Breast epithelium (tissue), 4 donors: Measurements from ENCODE around the gene SLC35E2B. TPM values are rescaled to one million over a fixed set of nuclear protein-coding genes. Genes with fewer than 3 reads are reported as not detected.

ENCODE experiments used
- DNase-seq, 2 donors: peaks; one replicate each; pipeline ENCODE4 v3.0.0-alpha.2; 2019; ENCODE audit warnings: low spot score in 2 of 2
- H3K27ac ChIP-seq, 2 donors: fragments of 200-600 bp; sonication (generic) in 1 of 2; one replicate each; pipeline ENCODE4 v1.5.1; 2016 to 2019; ENCODE audit warnings: mild to moderate bottlenecking in 1 of 2
- H3K27me3 ChIP-seq, 2 donors: fragments of 200-600 bp; sonication (generic) in 1 of 2; one replicate each; pipeline versions ENCODE4 v1.5.1 to v1.6.0; 2017 to 2019; ENCODE audit warnings: control low read depth in 1 of 2, mild to moderate bottlenecking in 1 of 2
- H3K36me3 ChIP-seq: fragments of 200-600 bp; one replicate; pipeline ENCODE4 v1.5.1; 2019
- H3K4me1 ChIP-seq, 2 donors: fragments of 200-600 bp; sonication (generic); one replicate each; pipeline ENCODE4 v1.5.1; 2016 to 2019; ENCODE audit warnings: control low read depth in 1 of 2
- H3K4me3 ChIP-seq, 3 donors: fragments of 200-600 bp; sonication (generic); 1 replicate in 2 of 3; 2 replicates in 1 of 3; pipeline ENCODE4 v1.5.1; 2016 to 2019; ENCODE audit warnings: mild to moderate bottlenecking in 3 of 3, moderate library complexity in 2 of 3
- H3K9me3 ChIP-seq, 2 donors: fragments of 200-600 bp; sonication (generic) in 1 of 2; one replicate each; pipeline ENCODE4 v1.5.1; 2016 to 2019; ENCODE audit warnings: control low read depth in 1 of 2
- CTCF ChIP-seq, 3 donors: fragments of 450-650 bp; IDR thresholded peaks; one replicate each; pipeline ENCODE4 v1.5.1; 2016 to 2017; ENCODE audit warnings: antibody characterized with exemption in 3 of 3, mild to moderate bottlenecking in 3 of 3, moderate library complexity in 3 of 3
- POLR2A ChIP-seq: fragments of 450-650 bp; IDR thresholded peaks from one replicate; pipeline ENCODE4 v1.6.1; 2016; ENCODE audit warnings: antibody characterized with exemption, mild to moderate bottlenecking, moderate library complexity
- POLR2AphosphoS5 ChIP-seq, 3 donors: sonication (generic); formaldehyde crosslinking; IDR thresholded peaks; one replicate each; pipeline ENCODE4 v1.6.1; 2017; ENCODE audit warnings: antibody characterized with exemption in 3 of 3
- intact Hi-C: fragments of 100-400 bp; cut with DNase I; formaldehyde crosslinking; loops from one replicate; pipeline ENCODE4 v1.15.1; 2023; ENCODE audit warnings: low total_unique reads
- total RNA-seq, 3 donors: library from RNA; depleted of rRNA; stranded (reverse); fragments of >200 nt; gene quantifications; one replicate each; pipeline ENCODE4 v1.1.0, GENCODE V29; 2016

SLC35E2B gene
- total RNA-seq, 3 donors from 2014 or later, result 37.3 to 96.4 (median 45.6) TPM

DNA sequence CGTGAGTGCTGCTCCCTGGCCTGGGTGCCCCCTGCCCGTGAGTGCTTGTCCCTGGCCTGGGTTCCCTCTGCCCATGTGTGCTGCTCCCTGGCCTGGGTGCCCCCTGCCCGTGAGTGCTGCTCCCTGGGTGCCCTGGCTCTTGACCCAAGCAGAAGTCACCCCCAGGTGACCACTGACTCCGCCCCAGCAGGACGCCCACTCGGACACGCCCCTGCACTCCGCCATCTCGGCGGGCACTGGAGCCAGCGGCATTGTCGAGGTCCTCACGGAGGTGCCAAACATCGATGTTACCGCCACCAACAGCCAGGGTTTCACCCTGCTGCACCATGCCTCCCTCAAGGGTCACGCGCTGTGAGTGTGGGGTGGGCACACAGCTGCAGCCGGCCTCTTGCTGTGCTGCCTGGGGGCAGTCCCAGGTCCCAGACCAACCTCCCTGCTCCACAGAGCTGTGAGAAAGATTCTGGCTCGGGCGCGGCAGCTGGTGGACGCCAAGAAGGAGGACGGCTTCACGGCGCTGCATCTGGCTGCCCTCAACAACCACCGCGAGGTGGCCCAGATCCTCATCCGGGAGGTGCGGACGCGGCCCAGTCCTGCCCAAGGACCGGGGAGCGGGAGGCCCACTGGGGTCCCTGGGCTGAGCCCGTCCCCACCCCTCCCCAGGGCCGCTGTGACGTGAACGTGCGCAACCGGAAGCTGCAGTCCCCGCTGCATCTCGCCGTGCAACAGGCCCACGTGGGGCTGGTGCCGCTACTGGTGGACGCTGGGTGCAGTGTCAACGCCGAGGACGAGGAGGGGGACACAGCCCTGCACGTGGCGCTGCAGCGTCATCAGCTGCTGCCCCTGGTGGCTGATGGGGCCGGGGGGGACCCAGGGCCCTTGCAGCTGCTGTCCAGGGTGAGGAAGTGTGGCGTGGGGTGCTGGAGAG, 64.5 kb downstream of the SLC35E2B start:
- peaks cover 7 to 20% of the 10 kb centered on the region in 2 donors for H3K27me3 ChIP-seq
- DNase-seq, result no peak
- H3K27ac ChIP-seq, result no peak overlapping the region
- TF ChIP-seq POLR2AphosphoS5 (IDR thresholded peaks at IDR 0.05) (no peak), POLR2A (no peak), CTCF (IDR thresholded peaks at IDR 0.05) (no peak)
- H3K4me1 ChIP-seq, result peaks cover 0 to 5% of the 10 kb centered on the region in 2 donors
- intact Hi-C loops, result loop anchor here (5.0 kb wide), 1 partner anchor 1784 kb away; no protein-coding TSS in a partner anchor
- H3K4me3 ChIP-seq, result no peak overlapping the region
- H3K9me3 ChIP-seq, result no peaks in the 10 kb centered on the region
- no peaks in the 10 kb centered on the region for H3K36me3 ChIP-seq

DNA sequence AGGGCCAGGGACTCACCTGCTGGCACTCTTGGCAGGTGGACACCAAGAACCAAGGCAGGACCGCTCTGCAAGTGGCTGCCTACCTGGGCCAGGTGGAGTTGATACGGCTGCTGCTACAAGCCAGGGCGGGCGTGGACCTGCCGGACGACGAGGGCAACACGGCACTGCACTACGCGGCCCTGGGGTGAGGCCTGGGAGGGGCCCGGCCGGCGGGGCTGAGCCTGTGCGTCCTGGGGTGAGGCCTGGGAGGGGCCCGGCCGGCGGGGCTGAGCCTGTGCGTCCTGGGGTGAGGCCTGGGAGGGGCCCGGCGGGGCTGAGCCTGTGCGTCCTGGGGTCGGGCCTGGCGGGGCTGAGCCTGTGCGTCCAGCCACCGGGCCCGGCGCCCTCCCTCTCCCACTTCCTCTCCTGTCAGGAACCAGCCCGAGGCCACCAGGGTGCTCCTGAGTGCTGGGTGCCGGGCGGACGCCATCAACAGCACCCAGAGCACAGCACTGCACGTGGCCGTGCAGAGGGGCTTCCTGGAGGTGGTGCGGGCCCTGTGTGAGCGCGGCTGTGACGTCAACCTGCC, 65.2 kb downstream of the SLC35E2B start:
- intact Hi-C loops, result loop anchor here (5.0 kb wide), 1 partner anchor 1785 kb away; no protein-coding TSS in a partner anchor
- H3K4me3 ChIP-seq, result no peak overlapping the region
- no peak for DNase-seq
- no peak overlapping the region for H3K27ac ChIP-seq
- no peaks in the 10 kb centered on the region for H3K9me3 ChIP-seq
- peaks cover 0 to 5% of the 10 kb centered on the region in 2 donors for H3K4me1 ChIP-seq
- peaks cover 7 to 20% of the 10 kb centered on the region in 2 donors for H3K27me3 ChIP-seq
- no peaks in the 10 kb centered on the region for H3K36me3 ChIP-seq
- no peak for TF ChIP-seq POLR2A
- TF ChIP-seq POLR2AphosphoS5 (IDR thresholded peaks at IDR 0.05), result no peak
- TF ChIP-seq CTCF (IDR thresholded peaks at IDR 0.05), result no peak

- Histone ChIP-seq H3K4me1 (no peaks in the 10 kb centered on the region), H3K27me3 (peaks cover 4 to 12% of the 10 kb centered on the region in 2 donors), H3K4me3 (no peak overlapping the region), H3K9me3 (no peaks in the 10 kb centered on the region), H3K36me3 (no peaks in the 10 kb centered on the region), H3K27ac (no peak overlapping the region)
- TF ChIP-seq POLR2AphosphoS5 (IDR thresholded peaks at IDR 0.05) (no peak), POLR2A (no peak), CTCF (IDR thresholded peaks at IDR 0.05) (no peak)
- intact Hi-C loops, result loop anchor here (5.0 kb wide), 1 partner anchor 1786 kb away; no protein-coding TSS in a partner anchor
- no peak for DNase-seq
These were observed 66.1 kb downstream of the SLC35E2B start for GRCh38 chr1:1626207-1627141.

- H3K36me3 ChIP-seq, result no peaks in the 10 kb centered on the region
- no peak overlapping the region for H3K27ac ChIP-seq
- TF ChIP-seq POLR2A, result no peak
- TF ChIP-seq POLR2AphosphoS5 (IDR thresholded peaks at IDR 0.05), result no peak
- no peak for TF ChIP-seq CTCF (IDR thresholded peaks at IDR 0.05)
- H3K4me3 ChIP-seq, result no peak overlapping the region
- peaks cover 2 to 5% of the 10 kb centered on the region in 2 donors for H3K27me3 ChIP-seq
- H3K4me1 ChIP-seq, result no peaks in the 10 kb centered on the region
- H3K9me3 ChIP-seq, result no peaks in the 10 kb centered on the region
- intact Hi-C loops, result loop anchor here (5.0 kb wide), 1 partner anchor 1786 kb away; no protein-coding TSS in a partner anchor
- no peak for DNase-seq
These were observed 66.8 kb downstream of the SLC35E2B start for GRCh38 chr1:1625824-1626206.
